PFSK-1 (cell line): ENCODE measurements around the gene GUCD1.

ENCODE experiments used
- FOXP2 ChIP-seq: optimal IDR thresholded peaks from 2 replicates; pipeline ENCODE3; 2011; ENCODE audit warnings: borderline replicate concordance, control low read depth, inconsistent platforms; ENCODE audit not compliant: insufficient read depth; ENCODE audit errors: extremely low read length, extremely low read depth
- POLR2AphosphoS5 ChIP-seq: IDR thresholded peaks from 2 replicates; pipeline ENCODE4 v1.6.1; 2012; ENCODE audit warnings: low read depth, mild to moderate bottlenecking, control low read depth, low read length, moderate library complexity
- SIN3A ChIP-seq: IDR thresholded peaks from 2 replicates; pipeline ENCODE4 v1.6.1; 2012; ENCODE audit warnings: mild to moderate bottlenecking, low read length, moderate library complexity, borderline replicate concordance; ENCODE audit not compliant: insufficient read depth
- TAF1 ChIP-seq: IDR thresholded peaks from 2 replicates; pipeline ENCODE4 v1.6.1; 2012; ENCODE audit warnings: low read length, control low read depth, borderline replicate concordance; ENCODE audit not compliant: insufficient read depth
- TF ChIP-seq, protein P1 (sequence below), 2 experiments: IDR thresholded peaks; 2 replicates each; pipeline versions ENCODE4 v1.6.1 to v1.8.0; 2011 to 2012; ENCODE audit warnings: low read depth in 2 of 2, low read length in 2 of 2, control low read depth in 1 of 2, inconsistent platforms in 1 of 2, mild to moderate bottlenecking in 1 of 2, moderate library complexity in 1 of 2; ENCODE audit not compliant: insufficient read depth in 1 of 2

GRCh38 chr22:24523873-24524272 is 31.1 kb downstream of the GUCD1 start:
- TF ChIP-seq POLR2AphosphoS5 (no peak), SIN3A (no peak), TAF1 (no peak), FOXP2 (no peak)
- TF ChIP-seq, protein P1, sequence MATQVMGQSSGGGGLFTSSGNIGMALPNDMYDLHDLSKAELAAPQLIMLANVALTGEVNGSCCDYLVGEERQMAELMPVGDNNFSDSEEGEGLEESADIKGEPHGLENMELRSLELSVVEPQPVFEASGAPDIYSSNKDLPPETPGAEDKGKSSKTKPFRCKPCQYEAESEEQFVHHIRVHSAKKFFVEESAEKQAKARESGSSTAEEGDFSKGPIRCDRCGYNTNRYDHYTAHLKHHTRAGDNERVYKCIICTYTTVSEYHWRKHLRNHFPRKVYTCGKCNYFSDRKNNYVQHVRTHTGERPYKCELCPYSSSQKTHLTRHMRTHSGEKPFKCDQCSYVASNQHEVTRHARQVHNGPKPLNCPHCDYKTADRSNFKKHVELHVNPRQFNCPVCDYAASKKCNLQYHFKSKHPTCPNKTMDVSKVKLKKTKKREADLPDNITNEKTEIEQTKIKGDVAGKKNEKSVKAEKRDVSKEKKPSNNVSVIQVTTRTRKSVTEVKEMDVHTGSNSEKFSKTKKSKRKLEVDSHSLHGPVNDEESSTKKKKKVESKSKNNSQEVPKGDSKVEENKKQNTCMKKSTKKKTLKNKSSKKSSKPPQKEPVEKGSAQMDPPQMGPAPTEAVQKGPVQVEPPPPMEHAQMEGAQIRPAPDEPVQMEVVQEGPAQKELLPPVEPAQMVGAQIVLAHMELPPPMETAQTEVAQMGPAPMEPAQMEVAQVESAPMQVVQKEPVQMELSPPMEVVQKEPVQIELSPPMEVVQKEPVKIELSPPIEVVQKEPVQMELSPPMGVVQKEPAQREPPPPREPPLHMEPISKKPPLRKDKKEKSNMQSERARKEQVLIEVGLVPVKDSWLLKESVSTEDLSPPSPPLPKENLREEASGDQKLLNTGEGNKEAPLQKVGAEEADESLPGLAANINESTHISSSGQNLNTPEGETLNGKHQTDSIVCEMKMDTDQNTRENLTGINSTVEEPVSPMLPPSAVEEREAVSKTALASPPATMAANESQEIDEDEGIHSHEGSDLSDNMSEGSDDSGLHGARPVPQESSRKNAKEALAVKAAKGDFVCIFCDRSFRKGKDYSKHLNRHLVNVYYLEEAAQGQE (IDR thresholded peaks at IDR 0.05; ENCODE audit: insufficient read depth in 1 of 2, low read depth in 2 of 2, low read length in 2 of 2), result no peak
